Progenitor cell of endocrine pancreas (in vitro differentiated cells): Measurements from ENCODE around the gene FTO. TPM values are rescaled to one million over a fixed set of nuclear protein-coding genes. Genes with fewer than 3 reads are reported as not detected.
A peak's percentile ranks its signal among the peaks of the same experiment; 100 is the strongest.

ENCODE experiments used
- DNase-seq: peaks from one replicate; pipeline ENCODE4 v3.0.0; 2021; ENCODE audit warnings: low spot score; ENCODE audit not compliant: unreplicated experiment
- H3K27ac Mint-ChIP-seq: 2 replicates; pipeline ENCODE4 v1.8.0; 2021; ENCODE audit warnings: mild to moderate bottlenecking, moderate library complexity, mixed read lengths
- H3K27me3 Mint-ChIP-seq: 2 replicates; pipeline ENCODE4 v1.8.0; 2021; ENCODE audit warnings: mixed read lengths
- H3K36me3 Mint-ChIP-seq: 2 replicates; pipeline ENCODE4 v1.8.0; 2022; ENCODE audit warnings: mixed read lengths; ENCODE audit not compliant: insufficient read depth
- H3K4me1 Mint-ChIP-seq: 2 replicates; pipeline ENCODE4 v1.8.0; 2021; ENCODE audit warnings: low read depth, mixed read lengths
- H3K4me3 Mint-ChIP-seq: 2 replicates; pipeline ENCODE4 v1.8.0; 2021; ENCODE audit warnings: low read depth, mild to moderate bottlenecking, moderate library complexity, mixed read lengths
- H3K9me3 Mint-ChIP-seq: 2 replicates; pipeline ENCODE4 v1.8.0; 2021; ENCODE audit warnings: low read depth, mixed read lengths
- total RNA-seq: library from RNA; stranded (reverse); gene quantifications from 2 replicates; pipeline ENCODE4 v1.2.1, GENCODE V29; 2021
- TF ChIP-seq, protein P1 (sequence below): fragments of 200-600 bp; sonication (generic); IDR thresholded peaks from one replicate; pipeline ENCODE4 v1.5.0; 2021; ENCODE audit warnings: antibody characterized with exemption, mild to moderate bottlenecking; ENCODE audit not compliant: unreplicated experiment

The FTO gene
- total RNA-seq, 1 donor from 2014 or later, result 78.7 TPM

GRCh38 chr16:54169112-54169511 lies 465.2 kb downstream of the FTO start:
- H3K27ac Mint-ChIP-seq, result no peak overlapping the region
- peaks cover 1% of the 10 kb centered on the region for H3K36me3 Mint-ChIP-seq
- no peaks in the 10 kb centered on the region for H3K9me3 Mint-ChIP-seq
- peaks cover 19% of the 10 kb centered on the region for H3K27me3 Mint-ChIP-seq
- DNase-seq, result no peak
- peaks cover 38% of the 10 kb centered on the region for H3K4me1 Mint-ChIP-seq
- no peak overlapping the region for H3K4me3 Mint-ChIP-seq
- TF ChIP-seq, protein P1, sequence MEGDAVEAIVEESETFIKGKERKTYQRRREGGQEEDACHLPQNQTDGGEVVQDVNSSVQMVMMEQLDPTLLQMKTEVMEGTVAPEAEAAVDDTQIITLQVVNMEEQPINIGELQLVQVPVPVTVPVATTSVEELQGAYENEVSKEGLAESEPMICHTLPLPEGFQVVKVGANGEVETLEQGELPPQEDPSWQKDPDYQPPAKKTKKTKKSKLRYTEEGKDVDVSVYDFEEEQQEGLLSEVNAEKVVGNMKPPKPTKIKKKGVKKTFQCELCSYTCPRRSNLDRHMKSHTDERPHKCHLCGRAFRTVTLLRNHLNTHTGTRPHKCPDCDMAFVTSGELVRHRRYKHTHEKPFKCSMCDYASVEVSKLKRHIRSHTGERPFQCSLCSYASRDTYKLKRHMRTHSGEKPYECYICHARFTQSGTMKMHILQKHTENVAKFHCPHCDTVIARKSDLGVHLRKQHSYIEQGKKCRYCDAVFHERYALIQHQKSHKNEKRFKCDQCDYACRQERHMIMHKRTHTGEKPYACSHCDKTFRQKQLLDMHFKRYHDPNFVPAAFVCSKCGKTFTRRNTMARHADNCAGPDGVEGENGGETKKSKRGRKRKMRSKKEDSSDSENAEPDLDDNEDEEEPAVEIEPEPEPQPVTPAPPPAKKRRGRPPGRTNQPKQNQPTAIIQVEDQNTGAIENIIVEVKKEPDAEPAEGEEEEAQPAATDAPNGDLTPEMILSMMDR, result no peak

DNA sequence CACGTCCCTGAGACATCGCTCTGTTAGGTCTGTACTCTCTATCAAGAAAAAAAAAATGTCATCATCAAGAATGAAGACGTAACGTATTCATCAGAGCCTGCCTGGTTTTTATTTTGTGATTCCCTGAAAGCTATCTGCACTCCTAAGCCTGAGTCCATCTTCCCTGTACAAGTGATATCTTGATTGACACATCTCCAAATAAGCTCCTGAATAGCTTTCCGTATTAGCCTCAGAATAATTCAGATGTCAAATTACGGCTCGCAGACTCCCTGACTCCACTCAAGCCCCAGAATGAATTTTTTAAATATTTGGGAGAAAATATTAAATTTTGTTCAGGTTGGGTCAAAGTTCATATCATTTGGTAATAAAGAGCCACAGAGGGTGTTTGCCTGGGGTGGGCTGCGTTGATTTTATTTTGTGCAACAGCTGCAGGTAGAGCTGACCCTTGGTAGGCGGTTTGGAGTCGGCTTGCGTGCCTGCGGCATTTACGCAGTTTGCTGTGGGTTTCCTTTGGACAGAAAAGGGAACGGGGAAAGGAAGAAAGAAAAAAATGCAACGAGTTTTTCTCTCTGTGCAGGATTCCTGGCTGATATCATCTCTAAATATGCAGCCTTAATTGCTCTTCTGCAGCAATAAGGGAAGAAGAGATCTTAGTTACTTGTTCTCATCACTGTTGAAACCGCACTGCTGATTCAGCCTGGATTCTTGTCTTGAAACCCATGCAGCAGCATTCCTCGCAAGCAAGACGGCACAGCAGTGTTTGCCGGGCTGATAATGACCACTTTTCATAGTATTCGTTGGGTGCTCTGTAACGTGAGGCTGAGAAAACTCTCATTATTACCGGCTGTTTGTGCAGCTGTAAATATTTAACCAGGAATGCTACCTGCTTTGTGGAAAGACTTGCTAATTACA lies 467.9 kb downstream of the FTO start:
- H3K27ac Mint-ChIP-seq, result peak overlapping the region; percentile 93
- H3K36me3 Mint-ChIP-seq, result no peaks in the 10 kb centered on the region
- H3K4me3 Mint-ChIP-seq, result peak overlapping the region; percentile 59
- TF ChIP-seq, protein P1, result no peak
- H3K9me3 Mint-ChIP-seq, result no peaks in the 10 kb centered on the region
- H3K27me3 Mint-ChIP-seq, result peaks cover 15% of the 10 kb centered on the region
- peaks cover 59% of the 10 kb centered on the region for H3K4me1 Mint-ChIP-seq
- DNase-seq, result no peak

- no peak for DNase-seq
- H3K27me3 Mint-ChIP-seq, result peaks cover 8% of the 10 kb centered on the region
- H3K36me3 Mint-ChIP-seq, result no peaks in the 10 kb centered on the region
- H3K4me3 Mint-ChIP-seq, result no peak overlapping the region
- no peak overlapping the region for H3K27ac Mint-ChIP-seq
- TF ChIP-seq, protein P1, result no peak
- H3K4me1 Mint-ChIP-seq, result peaks cover 75% of the 10 kb centered on the region
- H3K9me3 Mint-ChIP-seq, result no peaks in the 10 kb centered on the region
These were observed 469.5 kb downstream of the FTO start for GRCh38 chr16:54173490-54173889.

GRCh38 chr16:54174201-54174600 lies 470.2 kb downstream of the FTO start:
- TF ChIP-seq, protein P1, result no peak
- no peak overlapping the region for H3K4me3 Mint-ChIP-seq
- no peak overlapping the region for H3K27ac Mint-ChIP-seq
- no peak for DNase-seq
- H3K36me3 Mint-ChIP-seq, result no peaks in the 10 kb centered on the region
- no peaks in the 10 kb centered on the region for H3K9me3 Mint-ChIP-seq
- H3K27me3 Mint-ChIP-seq, result peaks cover 3% of the 10 kb centered on the region
- H3K4me1 Mint-ChIP-seq, result peaks cover 80% of the 10 kb centered on the region

GRCh38 chr16:54174750-54175149 lies 470.8 kb downstream of the FTO start:
- Mint-ChIP-seq H3K27ac (peak overlapping the region; percentile 76), H3K9me3 (no peaks in the 10 kb centered on the region), H3K4me1 (peaks cover 80% of the 10 kb centered on the region), H3K27me3 (no peaks in the 10 kb centered on the region), H3K4me3 (peak overlapping the region; percentile 32), H3K36me3 (no peaks in the 10 kb centered on the region)
- no peak for DNase-seq
- TF ChIP-seq, protein P1, result no peak
